Measurements from ENCODE around the gene PTPRD. TPM values are rescaled to one million over a fixed set of nuclear protein-coding genes. Genes with fewer than 3 reads are reported as not detected.

Gene PTPRD
- total and polyA plus RNA-seq, 2 experiments from 2014 or later = 11.5 to 58.0 TPM

DNA sequence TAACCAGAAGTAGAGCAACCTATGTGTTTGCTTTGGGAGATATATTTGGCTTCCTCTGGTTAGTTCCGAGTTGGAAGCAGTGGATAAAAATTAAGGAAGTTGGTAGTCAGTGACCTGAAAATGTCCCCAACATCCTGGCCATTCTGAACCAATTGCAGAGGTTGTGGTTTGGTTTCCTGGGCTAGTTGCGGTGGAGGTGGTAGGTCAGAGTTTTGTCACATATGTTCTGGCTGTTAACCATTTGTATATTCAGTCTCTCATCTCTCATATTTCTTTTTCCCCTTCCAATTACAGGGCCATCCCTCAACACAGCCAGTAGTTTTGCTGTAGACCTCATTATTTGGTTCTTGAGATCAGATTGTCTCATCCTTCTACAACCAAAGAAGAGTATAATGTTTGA lies 1026.9 kb downstream of the PTPRD start:
- H3K27me3 Mint-ChIP-seq (ENCODE audit: insufficient read depth, low read depth, poor library complexity) = peaks cover 2% of the 10 kb centered on the region
- Histone ChIP-seq H3K27ac (ENCODE audit: low read depth) (no peak overlapping the region), H3F3A (replicated peaks; ENCODE audit: low read depth) (no peaks in the 10 kb centered on the region), H3K79me2 (replicated peaks; ENCODE audit: insufficient read depth) (no peaks in the 10 kb centered on the region), H2AFZ (peak overlapping the region; percentile 3; the same call in 1 of the 2 replicates), H3K36me3 (ENCODE audit: insufficient read depth) (no peaks in the 10 kb centered on the region), H4K20me1 (replicated peaks; ENCODE audit: insufficient read depth) (no peaks in the 10 kb centered on the region), H3K4me3 (no peak overlapping the region), H3K27me3 (ENCODE audit: insufficient read depth) (no peaks in the 10 kb centered on the region), H3K4me1 (ENCODE audit: insufficient read depth) (no peaks in the 10 kb centered on the region), H3K4me2 (no peak overlapping the region), H3K9me2 (ENCODE audit: insufficient read depth) (no peaks in the 10 kb centered on the region)
- no peak overlapping the region for H3K4me3 Mint-ChIP-seq
- H3K9me3 Mint-ChIP-seq = no peaks in the 10 kb centered on the region
- DNase-seq (ENCODE audit: low spot score) = no peak
- no peak overlapping the region for H3K27ac Mint-ChIP-seq
- ATAC-seq = no peak
- TF ChIP-seq EZH2phosphoT487 (IDR thresholded peaks at IDR 0.05; ENCODE audit: unreplicated experiment) = no peak
- no peak for TF ChIP-seq ETS1 (IDR thresholded peaks at IDR 0.05)
- no peak for TF ChIP-seq POLR2AphosphoS5 (IDR thresholded peaks at IDR 0.05; ENCODE audit: low read depth)
- TF ChIP-seq JUNB (IDR thresholded peaks at IDR 0.05; ENCODE audit: unreplicated experiment) = no peak
- no peak for TF ChIP-seq ZNF462 (CRISPR knock-in tag; IDR thresholded peaks at IDR 0.05)
- TF ChIP-seq ZNF114 (CRISPR knock-in tag; IDR thresholded peaks at IDR 0.05) = no peak
- TF ChIP-seq REST (IDR thresholded peaks at IDR 0.05; ENCODE audit: unreplicated experiment) = no peak
- no peak for TF ChIP-seq EZH2 (IDR thresholded peaks at IDR 0.05; ENCODE audit: low read depth, unreplicated experiment)
- no peak for TF ChIP-seq CTCF (conservative IDR thresholded peaks at IDR 0.05; ENCODE audit: low read depth in 2 of 2)
- no peak for TF ChIP-seq NANOG (IDR thresholded peaks at IDR 0.05; ENCODE audit: borderline replicate concordance)
- TF ChIP-seq ZNF331 (CRISPR knock-in tag; IDR thresholded peaks at IDR 0.05; ENCODE audit: low read depth) = no peak
- H3K36me3 Mint-ChIP-seq (ENCODE audit: low read depth) = no peaks in the 10 kb centered on the region
- peaks cover 5% of the 10 kb centered on the region for H3K4me1 Mint-ChIP-seq
